ENCODE data around the gene MPP1. TPM values are rescaled to one million over a fixed set of nuclear protein-coding genes. Genes with fewer than 3 reads are reported as not detected.
"Not testable (repeated sequence)": the region's sequence is repeated elsewhere in the genome, so short reads cannot be mapped to it uniquely, and the experiment has no call there.

Gene MPP1
- total RNA-seq = 10 to 100 TPM; 26.5 to 29.8 TPM

GRCh38 chrX:154804957-154805695, at the start of gene MPP1:
TSS of gene MPP1 (minus strand) at chrX:154805485. CDS start at chrX:154805373, 112 bp downstream.
- no peaks in the 10 kb centered on the region for H3K9me3 Mint-ChIP-seq
- H3K36me3 Mint-ChIP-seq (ENCODE audit: low read depth) = no peaks in the 10 kb centered on the region
- ChIA-PET CTCF (interaction anchor here (2.2 kb wide), 1 partner anchor 29 kb away, joined by 5 read pairs; the partner anchor contains the start of gene SMIM9), POLR2A (interaction anchor here (0.8 kb wide), 1 partner anchor 41 kb away, joined by 5 read pairs; no protein-coding TSS in a partner anchor)
- peaks cover 4% of the 10 kb centered on the region for H3K27me3 Mint-ChIP-seq
- peak; percentile 79 for DNase-seq
- H3K4me3 Mint-ChIP-seq = peak within 1 kb of the TSS; percentile 75
- no peak within 1 kb of the TSS for H3K27ac Mint-ChIP-seq
- H3K4me1 Mint-ChIP-seq = peaks cover 50% of the 10 kb centered on the region

GRCh38 chrX:154850957-154851611, 45.8 kb upstream of the MPP1 start:
- Mint-ChIP-seq H3K4me3 (no peak overlapping the region), H3K27me3 (peaks cover 1% of the 10 kb centered on the region), H3K4me1 (no peaks in the 10 kb centered on the region), H3K36me3 (ENCODE audit: low read depth) (peaks cover 6% of the 10 kb centered on the region), H3K27ac (no peak overlapping the region), H3K9me3 (no peaks in the 10 kb centered on the region)
- no peak for DNase-seq
- CTCF ChIA-PET = no interaction called here
- POLR2A ChIA-PET = no interaction called here

GRCh38 chrX:154840856-154841255, 35.6 kb upstream of the MPP1 start:
- peaks cover 3% of the 10 kb centered on the region for H3K4me1 Mint-ChIP-seq
- H3K27ac Mint-ChIP-seq = no peak overlapping the region
- H3K4me3 Mint-ChIP-seq = no peak overlapping the region
- ChIA-PET POLR2A (no interaction called here), CTCF (interaction anchor here (0.7 to 1.8 kb wide), 2 partner anchors 78 to 91 kb away, joined by 3 to 7 read pairs; partner anchors contain the start of gene GAB3)
- H3K36me3 Mint-ChIP-seq (ENCODE audit: low read depth) = no peaks in the 10 kb centered on the region
- H3K27me3 Mint-ChIP-seq = no peaks in the 10 kb centered on the region
- H3K9me3 Mint-ChIP-seq = no peaks in the 10 kb centered on the region
- DNase-seq = no peak

- Mint-ChIP-seq H3K27ac (no peak overlapping the region), H3K4me1 (peaks cover 3% of the 10 kb centered on the region), H3K36me3 (ENCODE audit: low read depth) (no peaks in the 10 kb centered on the region), H3K27me3 (no peaks in the 10 kb centered on the region), H3K9me3 (no peaks in the 10 kb centered on the region), H3K4me3 (no peak overlapping the region)
- ChIA-PET POLR2A (no interaction called here), CTCF (no interaction called here)
- no peak for DNase-seq
These were observed 30.9 kb upstream of the MPP1 start for GRCh38 chrX:154836163-154836562.

GRCh38 chrX:154834562-154834961, 29.3 kb upstream of the MPP1 start, which contains the start of gene SMIM9:
TSS of gene SMIM9 (minus strand) at chrX:154834662. CDS start at chrX:154830856, 3,806 bp downstream.
- POLR2A ChIA-PET = interaction anchor here (1.4 kb wide), 1 partner anchor 72 kb away, joined by 4 read pairs; the partner anchor contains the start of gene DKC1
- Mint-ChIP-seq H3K4me1 (peaks cover 6% of the 10 kb centered on the region), H3K9me3 (no peaks in the 10 kb centered on the region), H3K36me3 (ENCODE audit: low read depth) (no peaks in the 10 kb centered on the region), H3K27ac (no peak within 1 kb of the TSS), H3K27me3 (no peaks in the 10 kb centered on the region), H3K4me3 (no peak within 1 kb of the TSS)
- DNase-seq = no peak
- CTCF ChIA-PET = interaction anchor here (1.2 to 2.5 kb wide), 2 partner anchors 30 to 86 kb away, joined by 5 to 9 read pairs; partner anchors contain the start of gene MPP1

GRCh38 chrX:154833746-154834274, 28.5 kb upstream of the MPP1 start:
- POLR2A ChIA-PET = interaction anchor here (1.4 kb wide), 1 partner anchor 72 kb away, joined by 4 read pairs; the partner anchor contains the start of gene DKC1
- Mint-ChIP-seq H3K9me3 (no peaks in the 10 kb centered on the region), H3K36me3 (ENCODE audit: low read depth) (no peaks in the 10 kb centered on the region), H3K27ac (no peak overlapping the region), H3K4me1 (peaks cover 7% of the 10 kb centered on the region), H3K27me3 (no peaks in the 10 kb centered on the region), H3K4me3 (no peak overlapping the region)
- CTCF ChIA-PET = interaction anchor here (1.2 to 2.5 kb wide), 2 partner anchors 29 to 85 kb away, joined by 5 to 9 read pairs; partner anchors contain the start of gene MPP1
- DNase-seq = no peak

GRCh38 chrX:154829926-154830442, 24.7 kb upstream of the MPP1 start:
- no peak overlapping the region for H3K27ac Mint-ChIP-seq
- H3K4me1 Mint-ChIP-seq = peaks cover 18% of the 10 kb centered on the region
- H3K36me3 Mint-ChIP-seq (ENCODE audit: low read depth) = no peaks in the 10 kb centered on the region
- DNase-seq = no peak
- H3K9me3 Mint-ChIP-seq = peaks cover 2% of the 10 kb centered on the region
- no peak overlapping the region for H3K4me3 Mint-ChIP-seq
- POLR2A ChIA-PET = no interaction called here
- CTCF ChIA-PET = no interaction called here
- no peaks in the 10 kb centered on the region for H3K27me3 Mint-ChIP-seq

- POLR2A ChIA-PET = no interaction called here
- no peak overlapping the region for H3K4me3 Mint-ChIP-seq
- no peaks in the 10 kb centered on the region for H3K36me3 Mint-ChIP-seq (ENCODE audit: low read depth)
- CTCF ChIA-PET = no interaction called here
- no peak for DNase-seq
- peaks cover 2% of the 10 kb centered on the region for H3K9me3 Mint-ChIP-seq
- H3K4me1 Mint-ChIP-seq = peaks cover 18% of the 10 kb centered on the region
- H3K27ac Mint-ChIP-seq = no peak overlapping the region
- H3K27me3 Mint-ChIP-seq = no peaks in the 10 kb centered on the region
These were observed 23.8 kb upstream of the MPP1 start for GRCh38 chrX:154829134-154829533.

GRCh38 chrX:154828016-154828408, 22.7 kb upstream of the MPP1 start:
- no peak for DNase-seq
- H3K36me3 Mint-ChIP-seq (ENCODE audit: low read depth) = no peaks in the 10 kb centered on the region
- ChIA-PET POLR2A (interaction anchor here (1.5 kb wide), 1 partner anchor 10 kb away, joined by 3 read pairs; no protein-coding TSS in a partner anchor), CTCF (no interaction called here)
- peaks cover 18% of the 10 kb centered on the region for H3K4me1 Mint-ChIP-seq
- peak overlapping the region; percentile 67 for H3K27ac Mint-ChIP-seq
- peaks cover 2% of the 10 kb centered on the region for H3K9me3 Mint-ChIP-seq
- H3K4me3 Mint-ChIP-seq = no peak overlapping the region
- no peaks in the 10 kb centered on the region for H3K27me3 Mint-ChIP-seq

- Mint-ChIP-seq H3K9me3 (peaks cover 2% of the 10 kb centered on the region), H3K4me3 (peak overlapping the region; percentile 14), H3K4me1 (peaks cover 18% of the 10 kb centered on the region), H3K27me3 (no peaks in the 10 kb centered on the region), H3K27ac (peak overlapping the region; percentile 67), H3K36me3 (ENCODE audit: low read depth) (no peaks in the 10 kb centered on the region)
- ChIA-PET CTCF (no interaction called here), POLR2A (interaction anchor here (0.6 to 1.5 kb wide), 2 partner anchors 10 to 21 kb away, joined by 3 read pairs; no protein-coding TSS in a partner anchor)
- DNase-seq = peak; percentile 16
These were observed 22.1 kb upstream of the MPP1 start for GRCh38 chrX:154827194-154828015.

GRCh38 chrX:154825586-154825985, 20.3 kb upstream of the MPP1 start:
- H3K4me3 Mint-ChIP-seq; POLR2A ChIA-PET; H3K27me3 Mint-ChIP-seq; H3K9me3 Mint-ChIP-seq; CTCF ChIA-PET; DNase-seq; H3K27ac Mint-ChIP-seq; H3K36me3 Mint-ChIP-seq (ENCODE audit: low read depth): not testable (repeated sequence)
- peaks cover 18% of the 10 kb centered on the region for H3K4me1 Mint-ChIP-seq

GRCh38 chrX:154824638-154825037, 19.4 kb upstream of the MPP1 start:
- Mint-ChIP-seq H3K4me1 (peaks cover 14% of the 10 kb centered on the region), H3K27me3 (peaks cover 3% of the 10 kb centered on the region), H3K36me3 (ENCODE audit: low read depth) (no peaks in the 10 kb centered on the region), H3K9me3 (peaks cover 2% of the 10 kb centered on the region), H3K27ac (no peak overlapping the region), H3K4me3 (no peak overlapping the region)
- ChIA-PET POLR2A (no interaction called here), CTCF (no interaction called here)
- DNase-seq = no peak
